IMR-90 (cell line): Measurements from ENCODE around the gene MAGI3. TPM values are rescaled to one million over a fixed set of nuclear protein-coding genes. Genes with fewer than 3 reads are reported as not detected.

Experiments used
- ATAC-seq: fragments of 200-7000 bp; cut with Tn5 transposase; 2 replicates; pipeline ENCODE4 v1.9.1; 2020; ENCODE audit warnings: low read depth, mild to moderate bottlenecking, moderate library complexity
- BruUV-seq: library from RNA; stranded (reverse); fragments of 400-500 nt; replicated peaks from 2 replicates; lab custom pipeline; 2021; lab: Mats Ljungman, UMichigan
- CTCF ChIA-PET: fragments of 300-600 bp; formaldehyde crosslinking; extraction: SDS; loops from one replicate; lab custom pipeline; 2021; ENCODE audit warnings: antibody characterized with exemption; lab: Yijun Ruan, JAX
- POLR2A ChIA-PET: fragments of 300-600 bp; sonication (Branson Sonifier 250); formaldehyde crosslinking; loops from one replicate; lab custom pipeline; 2022; ENCODE audit warnings: antibody characterized with exemption; ENCODE audit not compliant: unreplicated experiment; lab: Charles Lee
- DNase-seq: peaks from one replicate; pipeline ENCODE4 v3.0.0; 2013
- H2AFZ ChIP-seq: replicated peaks from 2 replicates; pipeline ENCODE3; 2013; ENCODE audit warnings: low read length, mild to moderate bottlenecking; ENCODE audit not compliant: poor library complexity
- H2AK5ac ChIP-seq: 2 replicates; pipeline ENCODE4 v1.6.1; 2013; ENCODE audit warnings: low read depth, low read length, inconsistent platforms
- H2AK9ac ChIP-seq: replicated peaks from 2 replicates; pipeline ENCODE3; 2013; ENCODE audit warnings: mild to moderate bottlenecking, low read depth, low read length, moderate library complexity; ENCODE audit not compliant: poor library complexity
- H2BK120ac ChIP-seq: 2 replicates; pipeline ENCODE4 v1.6.1; 2013; ENCODE audit warnings: low read depth, low read length, inconsistent platforms
- H2BK15ac ChIP-seq: 3 replicates; pipeline ENCODE4 v1.6.1; 2013; ENCODE audit warnings: low read depth, low read length, inconsistent platforms
- H2BK20ac ChIP-seq: 2 replicates; pipeline ENCODE4 v1.6.1; 2013; ENCODE audit warnings: low read depth, mild to moderate bottlenecking, inconsistent platforms, low read length, moderate library complexity
- H2BK5ac ChIP-seq: 2 replicates; pipeline ENCODE4 v1.6.1; 2013; ENCODE audit warnings: mild to moderate bottlenecking, low read depth, low read length, inconsistent platforms; ENCODE audit not compliant: poor library complexity, severe bottlenecking
- H3K14ac ChIP-seq: replicated peaks from 2 replicates; pipeline ENCODE4 v1.6.1; 2013; ENCODE audit warnings: low read depth, low read length, inconsistent platforms
- H3K18ac ChIP-seq: 2 replicates; pipeline ENCODE4 v1.6.1; 2013; ENCODE audit warnings: low read depth, low read length, control low read depth
- H3K23ac ChIP-seq: 2 replicates; pipeline ENCODE4 v1.6.1; 2013; ENCODE audit warnings: low read depth, low read length, inconsistent platforms
- H3K27ac ChIP-seq: 2 replicates; pipeline ENCODE4 v1.5.1; 2013; ENCODE audit warnings: mild to moderate bottlenecking, control low read depth, low read length; ENCODE audit not compliant: insufficient read depth
- H3K27me3 ChIP-seq: 2 replicates; pipeline ENCODE4 v1.6.1; 2013; ENCODE audit warnings: low read length; ENCODE audit not compliant: control insufficient read depth, insufficient read depth
- H3K36me3 ChIP-seq: 2 replicates; pipeline ENCODE4 v1.6.1; 2013; ENCODE audit warnings: low read length, mixed read lengths; ENCODE audit not compliant: control insufficient read depth, insufficient read depth
- H3K4ac ChIP-seq: 2 replicates; pipeline ENCODE4 v1.6.1; 2013; ENCODE audit warnings: low read depth, low read length, inconsistent platforms
- H3K4me1 ChIP-seq: 2 replicates; pipeline ENCODE4 v1.6.1; 2013; ENCODE audit warnings: low read length, mixed read lengths; ENCODE audit not compliant: control insufficient read depth, insufficient read depth
- H3K4me2 ChIP-seq: 2 replicates; pipeline ENCODE4 v1.6.1; 2013; ENCODE audit warnings: low read depth, mild to moderate bottlenecking, control low read depth, low read length, moderate library complexity
- H3K4me3 ChIP-seq: 2 replicates; pipeline ENCODE4 v1.5.1; 2013; ENCODE audit warnings: low read depth, mild to moderate bottlenecking, control low read depth, low read length, moderate library complexity; ENCODE audit not compliant: insufficient read depth
- H3K56ac ChIP-seq: 2 replicates; pipeline ENCODE4 v1.6.1; 2013; ENCODE audit warnings: low read length, inconsistent platforms; ENCODE audit not compliant: insufficient read depth; ENCODE audit errors: extremely low read depth
- H3K79me1 ChIP-seq, 2 experiments: 2 replicates each; pipeline ENCODE4 v1.6.1; 2013; ENCODE audit warnings: low read length in 2 of 2, inconsistent platforms in 1 of 2, low read depth in 1 of 2
- H3K9ac ChIP-seq: 2 replicates; pipeline ENCODE4 v1.6.1; 2013; ENCODE audit warnings: low read depth, low read length, control low read depth
- H3K9me1 ChIP-seq: 2 replicates; pipeline ENCODE4 v1.6.1; 2013; ENCODE audit warnings: low read length, inconsistent platforms; ENCODE audit not compliant: insufficient read depth
- H3K9me3 ChIP-seq: 2 replicates; pipeline ENCODE4 v1.6.1; 2013; ENCODE audit warnings: low read length; ENCODE audit not compliant: control insufficient read depth, insufficient read depth
- H4K20me1 ChIP-seq: 2 replicates; pipeline ENCODE4 v1.6.1; 2013; ENCODE audit warnings: low read length, inconsistent platforms; ENCODE audit not compliant: insufficient read depth
- H4K5ac ChIP-seq: 2 replicates; pipeline ENCODE4 v1.6.1; 2013; ENCODE audit warnings: mild to moderate bottlenecking, low read depth, low read length, control low read depth
- H4K8ac ChIP-seq, 2 experiments: 2 replicates each; pipeline ENCODE4 v1.6.1; 2013; ENCODE audit warnings: low read depth in 2 of 2, low read length in 2 of 2, control low read depth in 1 of 2, inconsistent platforms in 1 of 2
- H4K91ac ChIP-seq: 2 replicates; pipeline ENCODE4 v1.6.1; 2013; ENCODE audit warnings: low read depth, low read length, inconsistent platforms; ENCODE audit not compliant: insufficient read depth
- CHD1 ChIP-seq: IDR thresholded peaks from 2 replicates; pipeline ENCODE4 v1.6.1; 2012; ENCODE audit warnings: low read depth, low read length, improper control_type of control experiment
- RCOR1 ChIP-seq: IDR thresholded peaks from 2 replicates; pipeline ENCODE4 v1.6.1; 2012; ENCODE audit warnings: mild to moderate bottlenecking, low read length, improper control_type of control experiment; ENCODE audit not compliant: insufficient replicate concordance
- WGBS, 2 experiments: methylation state at CpG; one replicate each; pipeline versions ENCODE4 v1.1.5 to v1.1.7; 2013; ENCODE audit warnings: missing lambda C conversion rate in 2 of 2; ENCODE audit not compliant: insufficient read length in 1 of 2; ENCODE audit errors: extremely low coverage in 2 of 2; 5-methylcytosine and 5-hydroxymethylcytosine counted together
- dilution Hi-C: fragments of 300-500 bp; cut with HindIII; formaldehyde crosslinking; loops from one replicate; pipeline ENCODE4 v1.14.3; 2018; ENCODE audit warnings: low sequenced_read_pairs; ENCODE audit not compliant: unreplicated experiment
- in situ Hi-C: fragments of 300-500 bp; cut with MboI; formaldehyde crosslinking; loops from 3 replicates; pipeline ENCODE4 v1.14.3; 2019; ENCODE audit warnings: low sequenced_read_pairs, inconsistent platforms, mixed read lengths
- intact Hi-C: fragments of 100-400 bp; cut with micrococcal nuclease; formaldehyde crosslinking; loops from 2 replicates; pipeline ENCODE4 v1.10.0; 2022
- polyA plus RNA-seq, 3 experiments: library from polyadenylated mRNA; depleted of rRNA; stranded (reverse); fragments of >200 nt; gene quantifications; 2 replicates each; pipeline ENCODE4 v1.2.3, GENCODE V29; 2012; ENCODE audit warnings: low replicate concordance in 1 of 3
- total RNA-seq: library from RNA; depleted of rRNA; stranded (reverse); fragments of >200 nt; gene quantifications from 2 replicates; pipeline ENCODE4 v1.2.3, GENCODE V29; 2012
- TF ChIP-seq, protein P1 (sequence below): fragments of 150-350 bp; IDR thresholded peaks from 2 replicates; pipeline ENCODE4 v1.6.1; 2016; ENCODE audit warnings: low read depth, mild to moderate bottlenecking, low read length, moderate library complexity, borderline replicate concordance

The MAGI3 gene
- total and polyA plus RNA-seq, 2 of the 4 experiments (the other 2 are of a cell fraction), result 2.5 to 8.8 TPM

DNA sequence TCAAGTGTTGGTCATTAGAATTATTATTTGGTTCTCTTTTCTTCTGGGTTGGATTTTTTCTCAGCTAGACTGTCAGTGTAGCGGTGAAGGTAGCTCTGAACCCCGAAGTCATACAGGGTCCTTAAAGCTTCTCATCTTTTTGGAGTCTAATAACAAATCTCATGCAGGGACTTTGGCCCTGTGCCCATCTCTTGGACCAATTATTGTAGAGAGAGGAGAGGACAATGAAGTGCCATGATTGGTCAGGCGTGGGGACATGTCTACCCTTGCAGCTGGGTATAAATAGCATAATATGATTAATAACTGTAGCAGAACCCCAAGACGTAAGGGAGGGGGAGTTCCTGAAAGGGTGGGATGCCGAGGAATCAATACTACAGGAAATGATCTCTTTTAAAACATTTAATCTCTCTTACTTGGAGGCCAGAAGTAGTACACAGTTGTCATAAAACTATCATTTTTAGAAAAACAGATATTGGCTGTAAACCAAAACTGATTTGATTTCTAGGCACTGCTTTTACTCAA, 8.8 kb downstream of the MAGI3 start:
- no peak for TF ChIP-seq CHD1
- TF ChIP-seq, protein P1, sequence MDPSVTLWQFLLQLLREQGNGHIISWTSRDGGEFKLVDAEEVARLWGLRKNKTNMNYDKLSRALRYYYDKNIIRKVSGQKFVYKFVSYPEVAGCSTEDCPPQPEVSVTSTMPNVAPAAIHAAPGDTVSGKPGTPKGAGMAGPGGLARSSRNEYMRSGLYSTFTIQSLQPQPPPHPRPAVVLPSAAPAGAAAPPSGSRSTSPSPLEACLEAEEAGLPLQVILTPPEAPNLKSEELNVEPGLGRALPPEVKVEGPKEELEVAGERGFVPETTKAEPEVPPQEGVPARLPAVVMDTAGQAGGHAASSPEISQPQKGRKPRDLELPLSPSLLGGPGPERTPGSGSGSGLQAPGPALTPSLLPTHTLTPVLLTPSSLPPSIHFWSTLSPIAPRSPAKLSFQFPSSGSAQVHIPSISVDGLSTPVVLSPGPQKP, result no peak
- no peak for TF ChIP-seq RCOR1
- POLR2A ChIA-PET, result no interaction called here

More for the DNA sequence above, 8.8 kb downstream of the MAGI3 start:
- DNase-seq, result no peak
- no peak for ATAC-seq
- Histone ChIP-seq H2AK9ac (no peak overlapping the region), H3K4me1 (peaks cover 4% of the 10 kb centered on the region), H3K56ac (no peak overlapping the region), H3K9me3 (no peaks in the 10 kb centered on the region), H2AK5ac (no peak overlapping the region), H3K9me1 (peaks cover 5% of the 10 kb centered on the region; the same call in 1 of the 2 replicates), H3K36me3 (no peaks in the 10 kb centered on the region), H2BK120ac (no peak overlapping the region), H2BK15ac (no peak overlapping the region), H3K27ac (no peak overlapping the region), H3K4me3 (no peak overlapping the region), H4K91ac (no peak overlapping the region), H2BK20ac (no peak overlapping the region), H2AFZ (no peak overlapping the region), H3K4me2 (no peak overlapping the region), H3K79me1 (peaks cover 22 to 34% of the 10 kb centered on the region in 2 experiments), H4K8ac (no peak overlapping the region), H3K9ac (no peak overlapping the region), H4K5ac (no peak overlapping the region), H3K23ac (no peak overlapping the region), H2BK5ac (no peak overlapping the region), H3K14ac (no peak overlapping the region), H3K18ac (no peak overlapping the region), H3K27me3 (no peaks in the 10 kb centered on the region), H4K20me1 (no peaks in the 10 kb centered on the region), H3K4ac (no peak overlapping the region)
- in situ Hi-C loops, result no loop called here
- CTCF ChIA-PET, result interaction anchor here (0.6 kb wide), 2 partner anchors 22 to 198 kb away, joined by 3 read pairs; no protein-coding TSS in a partner anchor
- intact Hi-C loops, result loop anchor here (10.0 kb wide), 2 partner anchors 416 to 506 kb away; partner anchors contain the start of genes AP4B1, DCLRE1B and RSBN1
- no CpG with 5 or more reads among the region's 5 CpGs for WGBS, 2 experiments
- no TSS peak for BruUV-seq
- dilution Hi-C loops, result no loop called here
